ENCODE data around the gene AGBL4.

GRCh38 chr1:49951385-49951784 is 72.4 kb downstream of the AGBL4 start:
- no peak for TF ChIP-seq CTCF (IDR thresholded peaks at IDR 0.05 in 2 of 3, conservative IDR thresholded peaks at IDR 0.05 in 1 of 3; ENCODE audit: borderline replicate concordance in 1 of 3, insufficient read depth in 1 of 3, low read depth in 2 of 3, low read length in 2 of 3)
- no peak for TF ChIP-seq POLR2A (IDR thresholded peaks at IDR 0.05; ENCODE audit: borderline replicate concordance, extremely low read depth, insufficient read depth, insufficient read length)
- TF ChIP-seq EZH2 (IDR thresholded peaks at IDR 0.05), result no peak
- no peak for TF ChIP-seq YY1 (IDR thresholded peaks at IDR 0.05; ENCODE audit: extremely low read depth, insufficient replicate concordance, low read depth, low read length)
- no peak for TF ChIP-seq REST (IDR thresholded peaks at IDR 0.05; ENCODE audit: low read depth)
- no peak for TF ChIP-seq SP1 (IDR thresholded peaks at IDR 0.05; ENCODE audit: low read depth)

Measured in HCT116 (cell line).